ENCODE data around the gene NDUFAB1. TPM values are rescaled to one million over a fixed set of nuclear protein-coding genes. Genes with fewer than 3 reads are reported as not detected.
"Not testable (repeated sequence)": the region's sequence is repeated elsewhere in the genome, so short reads cannot be mapped to it uniquely, and the experiment has no call there.

Gene NDUFAB1
- total RNA-seq, 1 donor from 2014 or later = 112 TPM

DNA sequence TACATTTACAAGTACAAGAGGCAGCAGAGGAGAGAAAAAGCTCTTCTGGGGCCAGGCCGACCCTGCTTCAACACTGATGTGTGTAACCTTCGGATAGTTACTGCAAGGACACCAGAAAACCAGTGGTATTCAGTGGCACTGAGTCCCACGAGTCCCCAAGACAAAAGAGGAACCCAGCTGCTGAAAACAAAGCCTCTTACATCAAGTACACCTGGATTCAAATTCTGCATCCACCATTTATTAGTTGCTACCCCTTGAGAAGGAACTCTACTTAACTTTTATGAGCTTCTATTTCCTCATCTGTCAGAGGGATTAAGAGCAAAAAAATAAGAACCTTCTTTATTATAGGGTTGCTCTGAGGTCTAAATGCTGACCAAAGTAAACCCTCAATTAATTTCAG is 41.6 kb downstream of the NDUFAB1 start:
- no peak for DNase-seq

DNA sequence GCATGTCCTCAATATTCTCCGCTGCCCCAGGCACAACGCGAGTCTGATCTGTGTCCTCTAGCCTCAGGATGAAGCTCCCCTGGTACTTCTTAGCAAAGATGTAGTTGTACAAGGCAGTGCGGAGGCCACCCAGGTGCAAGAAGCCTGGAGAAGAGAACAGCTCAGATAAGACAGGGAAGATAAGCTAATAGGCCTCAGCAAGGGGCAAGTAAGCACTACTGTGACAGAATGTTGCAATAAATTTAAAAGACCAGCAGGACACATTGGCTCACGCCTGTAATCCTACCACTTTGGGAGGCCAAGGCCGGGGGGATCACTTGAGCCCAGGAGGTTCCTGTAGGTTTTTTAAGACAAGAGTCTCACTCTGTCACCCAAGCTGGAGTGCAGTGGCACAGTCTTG is 44.0 kb downstream of the NDUFAB1 start:
- no peak for DNase-seq

DNA sequence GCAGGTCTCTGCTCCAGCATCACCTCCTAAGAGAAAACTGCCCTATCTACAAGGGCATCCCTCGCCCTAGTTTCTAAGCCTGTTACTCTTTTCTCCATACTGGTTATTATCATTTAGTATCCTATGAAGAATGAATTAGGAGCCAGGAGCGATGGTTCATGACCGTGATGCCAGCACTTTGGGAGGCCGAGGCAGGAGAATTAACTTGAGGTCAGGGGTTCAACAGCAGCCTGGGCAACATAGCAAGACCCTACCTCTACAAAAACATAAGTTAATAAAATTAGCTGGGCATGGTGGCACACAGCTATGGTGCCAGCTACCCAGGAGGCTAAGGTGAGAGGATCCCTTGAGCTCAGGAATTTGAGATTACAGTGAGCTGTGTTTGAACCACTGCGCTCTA is 46.2 kb downstream of the NDUFAB1 start:
- no peak for DNase-seq

DNA sequence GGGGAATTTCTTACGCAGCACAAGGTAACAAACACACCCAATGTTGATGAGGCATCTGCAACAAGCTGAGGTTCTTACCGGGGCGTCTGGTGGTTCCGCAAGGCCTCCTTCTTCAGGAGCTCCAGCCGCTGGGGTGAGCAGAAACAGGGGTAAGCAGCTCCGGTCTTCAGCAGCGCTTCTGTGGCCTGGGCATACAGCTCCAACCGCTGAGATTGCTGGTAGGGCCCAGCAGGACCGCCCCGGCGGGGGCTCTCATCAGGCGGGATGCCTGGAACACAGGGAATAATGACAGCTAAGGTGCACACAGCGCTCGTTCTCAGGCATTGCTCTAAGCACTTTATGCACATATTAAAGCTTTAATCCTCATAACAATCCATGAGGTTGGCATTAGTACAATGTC is 51.7 kb downstream of the NDUFAB1 start:
- DNase-seq = no peak

DNA sequence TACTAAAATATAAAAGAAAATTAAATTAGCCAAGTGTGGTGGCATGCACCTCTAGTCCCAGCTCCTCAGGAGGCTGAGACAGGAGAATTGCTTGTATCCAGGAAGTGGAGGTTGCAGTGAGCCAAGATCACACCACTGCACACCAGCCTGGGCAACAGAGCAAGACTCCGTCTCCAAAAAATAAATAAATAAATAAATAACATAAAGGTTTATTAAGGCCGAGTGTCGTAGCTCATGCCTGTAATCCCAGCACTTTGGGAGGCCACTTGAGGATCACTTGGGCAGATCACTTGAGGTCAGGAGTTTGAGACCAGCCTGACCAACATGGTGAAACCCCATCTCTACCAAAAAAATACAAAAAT is 55.3 kb downstream of the NDUFAB1 start:
- DNase-seq = not testable (repeated sequence)

DNA sequence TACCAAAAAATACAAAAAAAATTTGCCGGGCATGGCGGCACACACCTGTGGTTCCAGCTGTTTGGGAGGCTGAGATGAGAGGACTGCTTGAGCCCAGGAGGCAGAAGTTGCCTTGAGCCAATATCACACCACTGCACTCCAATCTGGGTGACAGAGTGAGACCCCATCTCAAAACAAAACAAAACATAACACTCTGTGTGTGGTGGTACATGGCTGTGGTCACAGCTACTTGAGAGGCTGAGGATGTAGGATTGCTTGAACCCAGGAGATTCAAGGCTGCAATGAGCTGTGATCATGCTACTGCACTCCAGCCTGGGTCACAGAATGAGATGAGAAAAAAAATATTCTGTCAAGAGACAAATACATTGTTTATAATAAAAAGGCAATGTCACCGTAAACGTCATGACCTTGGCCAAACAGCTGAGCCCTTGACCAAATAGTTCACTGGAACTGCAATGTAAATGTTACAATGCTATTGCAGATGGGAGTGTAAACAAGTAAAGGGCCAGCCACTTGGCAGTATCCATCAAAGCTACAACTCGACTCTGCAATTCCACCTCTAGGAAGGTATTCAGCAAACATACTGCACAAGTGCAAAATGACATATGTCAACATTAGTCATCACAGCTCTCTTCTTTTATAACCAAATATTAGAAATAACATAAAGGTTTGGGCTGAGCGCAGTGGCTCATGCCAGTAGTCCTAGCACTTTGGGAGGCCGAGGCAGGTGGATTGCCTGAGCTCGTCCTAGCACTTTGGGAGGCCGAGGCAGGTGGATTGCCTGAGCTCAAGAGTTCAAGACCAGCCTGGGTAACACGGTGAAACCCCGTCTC is 55.9 kb downstream of the NDUFAB1 start:
- no peak for DNase-seq

DNA sequence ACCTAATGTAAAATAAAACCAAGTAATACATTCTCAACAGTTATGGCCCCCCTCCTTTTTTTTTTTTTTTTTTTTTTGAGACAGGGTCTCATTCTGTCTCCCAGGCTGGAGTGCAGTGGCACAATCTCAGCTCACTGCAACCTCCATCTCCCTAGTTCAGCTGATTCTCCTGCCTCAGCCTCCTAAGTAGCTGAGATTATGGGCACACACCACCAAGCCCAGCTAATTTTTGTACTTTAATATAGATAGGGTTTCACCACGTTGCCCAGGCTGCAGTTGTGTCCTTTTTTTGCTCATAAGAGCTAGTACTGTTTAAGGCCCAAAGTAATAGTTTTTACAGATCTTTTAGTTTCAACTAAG is 57.2 kb downstream of the NDUFAB1 start:
- DNase-seq = no peak

DNA sequence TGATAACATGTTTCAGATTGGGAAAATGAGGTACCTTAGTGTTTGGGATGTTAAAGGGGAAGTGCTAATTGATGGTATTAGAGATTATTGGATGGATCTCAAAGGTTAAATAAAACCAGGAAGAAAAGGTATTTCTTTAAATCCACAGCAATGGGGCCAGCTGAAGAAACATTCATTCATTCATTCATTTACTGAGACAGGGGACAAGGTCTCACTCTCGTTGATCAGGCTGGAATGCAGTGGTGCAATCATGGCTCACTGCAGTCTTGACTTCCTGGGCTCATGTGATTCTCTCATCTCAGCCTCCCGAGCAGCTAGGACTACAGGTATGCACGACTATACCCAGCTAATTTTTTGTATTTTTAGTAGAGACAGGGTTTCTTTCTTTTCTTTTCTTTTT is 58.7 kb downstream of the NDUFAB1 start:
- DNase-seq = no peak

DNA sequence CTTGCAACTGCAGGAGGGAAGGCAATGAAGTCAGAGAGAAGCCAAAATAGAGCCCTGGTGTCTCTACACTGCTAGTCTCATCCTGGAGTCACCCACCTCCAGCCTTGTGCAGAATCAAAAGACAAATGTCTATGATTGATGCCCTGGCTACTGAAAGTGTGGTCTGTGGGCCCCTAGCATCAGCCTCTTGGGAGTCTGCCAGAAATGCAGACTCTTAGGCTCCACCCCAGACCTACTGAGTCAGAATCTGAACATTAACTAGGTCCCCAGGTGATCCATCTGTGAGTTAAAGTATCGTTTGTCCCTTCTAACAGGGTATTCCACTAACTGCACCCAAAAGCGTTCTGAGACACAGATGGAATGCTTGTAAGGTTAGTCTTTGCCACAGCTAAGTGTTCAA is 60.2 kb downstream of the NDUFAB1 start:
- DNase-seq = no peak

DNA sequence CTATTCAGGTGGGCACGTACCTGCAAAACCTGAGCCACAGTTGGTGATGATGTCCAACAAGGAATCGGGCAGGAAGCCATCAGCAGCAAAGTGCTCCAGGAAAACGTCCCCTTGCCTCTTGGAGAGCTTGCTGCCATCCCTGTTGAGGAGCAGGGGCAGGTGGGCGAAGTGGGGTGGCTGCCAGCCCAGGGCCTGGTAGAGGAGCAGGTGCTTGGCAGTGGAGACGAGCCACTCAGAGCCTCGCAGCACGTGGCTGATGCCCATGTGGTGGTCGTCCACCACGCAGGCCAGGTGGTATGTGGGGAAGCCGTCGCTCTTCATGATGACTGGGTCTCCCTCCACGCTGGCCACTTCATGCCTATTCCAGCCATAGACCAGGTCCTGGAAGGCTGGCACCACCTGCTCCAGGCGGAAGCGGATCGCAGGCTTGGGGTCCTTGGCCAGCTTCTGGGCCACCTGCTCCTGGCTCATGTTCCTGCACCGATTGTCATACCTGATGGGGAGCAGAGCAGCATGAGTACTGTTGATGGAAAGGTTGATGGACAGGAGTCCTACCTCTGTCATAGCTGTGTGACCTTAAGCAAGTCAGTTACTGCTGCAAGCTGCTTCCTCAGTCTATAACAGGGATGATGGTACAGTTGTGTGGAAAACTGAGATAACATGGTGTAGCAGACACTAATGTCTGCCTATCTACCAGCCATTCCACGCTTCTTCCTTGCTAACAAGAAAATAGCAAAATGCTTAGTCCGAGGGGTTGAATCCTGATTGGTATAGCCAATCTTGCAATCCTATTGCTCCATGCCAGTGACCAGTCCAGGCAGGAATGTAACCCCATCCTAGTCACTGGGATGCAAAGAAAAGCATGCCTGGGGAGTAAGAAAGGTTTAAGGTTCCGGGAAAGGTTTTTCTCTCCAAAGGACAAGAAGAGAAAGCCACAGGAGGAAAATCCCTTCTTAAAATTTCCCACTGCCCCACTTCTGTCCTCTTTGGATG is 61.0 kb downstream of the NDUFAB1 start:
- DNase-seq = no peak

DNA sequence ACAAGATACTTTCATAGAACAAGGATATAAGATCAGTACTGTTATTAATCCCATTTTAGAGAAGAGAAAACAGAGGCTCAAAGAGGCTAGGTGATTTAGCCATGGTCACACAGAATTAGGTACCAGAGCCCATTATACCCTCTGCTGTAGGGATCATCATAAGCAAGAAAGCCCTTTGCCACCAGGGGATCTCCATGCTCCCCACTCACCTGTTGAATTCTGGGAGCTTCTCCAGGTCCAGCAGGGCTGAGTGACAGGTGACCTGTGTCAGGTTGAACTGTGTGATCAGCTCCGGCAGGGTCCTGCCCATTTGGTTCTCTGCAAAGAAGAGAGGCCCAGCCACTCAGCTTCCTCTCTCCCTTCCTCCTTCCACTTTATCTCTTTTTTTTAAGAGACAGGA is 63.7 kb downstream of the NDUFAB1 start:
- DNase-seq = no peak

Other genes with a start within 250 kb of the NDUFAB1 start
- 16.7 TPM for gene COG7, start 143.1 kb downstream of the NDUFAB1 start, total RNA-seq
- 27.8 TPM for gene GGA2, start 85.8 kb downstream of the NDUFAB1 start, total RNA-seq
- gene EARS2, start 39.0 kb downstream of the NDUFAB1 start, total RNA-seq = 29.3 TPM
- 62.2 TPM for gene UBFD1, start 38.6 kb downstream of the NDUFAB1 start, total RNA-seq
- 12.0 TPM for gene PALB2, start 45.0 kb upstream of the NDUFAB1 start, total RNA-seq
- 73.6 TPM for gene DCTN5, start 45.1 kb upstream of the NDUFAB1 start, total RNA-seq
- 1.1 TPM for gene PLK1, start 82.6 kb upstream of the NDUFAB1 start, total RNA-seq
- gene ERN2, start 116.9 kb upstream of the NDUFAB1 start, total RNA-seq = not detected
- gene CHP2, start 158.7 kb upstream of the NDUFAB1 start, total RNA-seq = 0.62 TPM
- 59.0 TPM for gene PRKCB, start 239.7 kb upstream of the NDUFAB1 start, total RNA-seq